SU-DHL-6 (cell line): ENCODE results near the gene P2RY8.
A peak's percentile ranks its signal among the peaks of the same experiment; 100 is the strongest.

Experiments
- H2AFZ ChIP-seq: fragments of 200-600 bp; sonication (generic); 2 replicates; pipeline ENCODE4 v1.6.1; 2014; ENCODE audit warnings: low read depth, mild to moderate bottlenecking, moderate library complexity, mixed read lengths, antibody characterized with exemption, low read length; ENCODE audit not compliant: severe bottlenecking
- H3F3A ChIP-seq: fragments of 200-600 bp; shearing (Covaris generic); 2 replicates; pipeline ENCODE4 v1.6.0; 2016; ENCODE audit warnings: antibody characterized with exemption, mild to moderate bottlenecking; ENCODE audit not compliant: insufficient read depth
- H3K27ac ChIP-seq: fragments of 200-600 bp; sonication (generic); 2 replicates; pipeline ENCODE4 v1.5.1; 2016; ENCODE audit warnings: low read depth, mild to moderate bottlenecking, low read length, moderate library complexity, mixed read lengths
- H3K27me3 ChIP-seq: fragments of 200-600 bp; sonication (generic), shearing (Covaris generic); 2 replicates; pipeline ENCODE4 v1.6.0; 2014; ENCODE audit warnings: mild to moderate bottlenecking, low read length
- H3K36me3 ChIP-seq: fragments of 200-600 bp; sonication (generic); 2 replicates; pipeline ENCODE4 v1.6.1; 2014; ENCODE audit warnings: mild to moderate bottlenecking, low read length, mixed read lengths
- H3K4me2 ChIP-seq: fragments of 300-600, 200-600 bp; shearing (Covaris generic), sonication (generic); 2 replicates; pipeline ENCODE4 v1.6.0; 2014; ENCODE audit warnings: low read length, low read depth, mild to moderate bottlenecking; ENCODE audit not compliant: poor library complexity, severe bottlenecking
- H3K4me3 ChIP-seq: fragments of 200-600 bp; sonication (generic); 2 replicates; pipeline ENCODE4 v1.5.1; 2014; ENCODE audit warnings: antibody characterized with exemption, low read length, mild to moderate bottlenecking, mixed read lengths; ENCODE audit not compliant: insufficient read depth, poor library complexity, severe bottlenecking
- H3K79me2 ChIP-seq: fragments of 200-600 bp; sonication (generic); 2 replicates; pipeline ENCODE4 v1.6.1; 2014; ENCODE audit warnings: mild to moderate bottlenecking, low read length, moderate library complexity; ENCODE audit not compliant: insufficient read depth
- H3K9ac ChIP-seq: fragments of 200-600 bp; sonication (generic); 2 replicates; pipeline ENCODE4 v1.7.0; 2014; ENCODE audit warnings: mild to moderate bottlenecking, low read length
- H3K9me2 ChIP-seq: fragments of 200-600 bp; sonication (generic); replicated peaks from 2 replicates; pipeline ENCODE4 v1.6.1; 2014; ENCODE audit warnings: low read length; ENCODE audit not compliant: insufficient read depth
- H3K9me3 ChIP-seq: fragments of 200-600 bp; sonication (generic); 2 replicates; pipeline ENCODE4 v1.6.1; 2014; ENCODE audit warnings: low read length, mixed read lengths; ENCODE audit not compliant: insufficient read depth
- H4K20me1 ChIP-seq: fragments of 200-600 bp; sonication (generic); 2 replicates; pipeline ENCODE4 v1.6.1; 2014; ENCODE audit warnings: low read depth, mild to moderate bottlenecking, antibody characterized with exemption, low read length, moderate library complexity, mixed read lengths
- CTCF ChIP-seq: fragments of 200-600 bp; sonication (generic); IDR thresholded peaks from one replicate; pipeline ENCODE4 v1.5.1; 2017; ENCODE audit warnings: antibody characterized with exemption, mild to moderate bottlenecking, low read length, moderate library complexity; ENCODE audit not compliant: insufficient read depth, poor library complexity, severe bottlenecking
- EZH2phosphoT487 ChIP-seq: fragments of 200-600 bp; sonication (generic), shearing (Covaris generic); conservative IDR thresholded peaks from 2 replicates; pipeline ENCODE4 v1.6.1; 2018; ENCODE audit warnings: mild to moderate bottlenecking, antibody characterized with exemption, low read length, moderate library complexity, mixed read lengths

Gene P2RY8

GRCh38 chrX:1419545-1420355 lies 117.2 kb downstream of the P2RY8 start:
- Histone ChIP-seq H3K4me3 (no peak overlapping the region), H4K20me1 (no peaks in the 10 kb centered on the region), H2AFZ (no peak overlapping the region), H3K4me2 (no peak overlapping the region), H3K27ac (0 out of 2 replicates have a peak overlapping the region, but pooled peaks have one; percentile 20), H3K9ac (no peak overlapping the region), H3K9me2 (no peaks in the 10 kb centered on the region), H3K36me3 (0 out of 2 replicates have a peak, but pooled peaks cover 2% of the 10 kb centered on the region), H3F3A (no peaks in the 10 kb centered on the region), H3K9me3 (no peaks in the 10 kb centered on the region), H3K27me3 (no peaks in the 10 kb centered on the region), H3K79me2 (no peaks in the 10 kb centered on the region)
- no peak for TF ChIP-seq CTCF

GRCh38 chrX:1418901-1419544 lies 118.0 kb downstream of the P2RY8 start:
- no peaks in the 10 kb centered on the region for H3K9me2 ChIP-seq
- no peak overlapping the region for H2AFZ ChIP-seq
- H3K9me3 ChIP-seq: no peaks in the 10 kb centered on the region
- H3K27ac ChIP-seq: no peak overlapping the region
- no peak for TF ChIP-seq CTCF
- TF ChIP-seq EZH2phosphoT487: no peak
- H3K79me2 ChIP-seq: no peaks in the 10 kb centered on the region
- 0 out of 2 replicates have a peak, but pooled peaks cover 2% of the 10 kb centered on the region for H3K36me3 ChIP-seq
- H3K4me3 ChIP-seq: no peak overlapping the region
- no peaks in the 10 kb centered on the region for H3F3A ChIP-seq
- H4K20me1 ChIP-seq: no peaks in the 10 kb centered on the region
- no peak overlapping the region for H3K9ac ChIP-seq
- no peak overlapping the region for H3K4me2 ChIP-seq
- H3K27me3 ChIP-seq: no peaks in the 10 kb centered on the region

GRCh38 chrX:1417921-1418771 lies 118.8 kb downstream of the P2RY8 start:
- H3K4me2 ChIP-seq: no peak overlapping the region
- no peak overlapping the region for H2AFZ ChIP-seq
- no peak overlapping the region for H3K9ac ChIP-seq
- 0 out of 2 replicates have a peak, but pooled peaks cover 2% of the 10 kb centered on the region for H3K36me3 ChIP-seq
- H3K27ac ChIP-seq: no peak overlapping the region
- no peaks in the 10 kb centered on the region for H3K9me2 ChIP-seq
- TF ChIP-seq EZH2phosphoT487 (no peak), CTCF (no peak)
- H3K4me3 ChIP-seq: no peak overlapping the region
- H3F3A ChIP-seq: no peaks in the 10 kb centered on the region
- no peaks in the 10 kb centered on the region for H3K9me3 ChIP-seq
- H3K79me2 ChIP-seq: no peaks in the 10 kb centered on the region
- H3K27me3 ChIP-seq: no peaks in the 10 kb centered on the region
- H4K20me1 ChIP-seq: no peaks in the 10 kb centered on the region
